ENCODE results near the gene SNX4. TPM values are rescaled to one million over a fixed set of nuclear protein-coding genes. Genes with fewer than 3 reads are reported as not detected.
"Not testable (repeated sequence)": the region's sequence is repeated elsewhere in the genome, so short reads cannot be mapped to it uniquely, and the experiment has no call there.

Gene SNX4
- total and polyA plus RNA-seq, 2 donors (not counting 1 experiment from before 2014, with no cell fraction given), result 4.4 to 26.1 TPM

DNA sequence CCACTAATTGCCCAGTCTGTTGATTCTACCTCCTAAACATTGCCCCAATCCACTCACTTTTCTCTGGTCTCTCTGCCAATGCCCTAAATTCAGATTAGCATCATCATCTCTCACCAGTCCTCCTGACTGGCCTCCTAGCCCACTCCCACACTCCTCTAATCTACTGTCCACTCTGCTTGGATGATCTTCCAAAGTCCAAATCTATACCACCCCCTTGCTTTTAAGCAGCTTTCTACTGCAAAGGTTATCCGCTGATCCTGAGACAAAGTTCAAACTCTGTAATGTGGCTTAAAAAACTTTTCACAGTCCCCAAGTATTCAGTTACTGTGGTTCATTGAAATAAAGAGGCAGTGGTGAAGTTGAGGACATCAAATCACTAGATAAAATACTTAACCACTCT, 37.6 kb downstream of the SNX4 start:
- ChIA-PET CTCF (no interaction called here), POLR2A (no interaction called here)
- H2AFZ ChIP-seq (ENCODE audit: insufficient read depth, low read depth, low read length, poor library complexity, severe bottlenecking), result no peak overlapping the region
- ATAC-seq (ENCODE audit: low read depth) (no peak), DNase-seq (no peak)
- no peak overlapping the region for H3K9ac ChIP-seq (ENCODE audit: low read length)
- no peaks in the 10 kb centered on the region for H3K4me1 ChIP-seq (ENCODE audit: control insufficient read depth in 2 of 2, insufficient read depth in 2 of 2, low read length in 2 of 2)
- TF ChIP-seq, protein P1, sequence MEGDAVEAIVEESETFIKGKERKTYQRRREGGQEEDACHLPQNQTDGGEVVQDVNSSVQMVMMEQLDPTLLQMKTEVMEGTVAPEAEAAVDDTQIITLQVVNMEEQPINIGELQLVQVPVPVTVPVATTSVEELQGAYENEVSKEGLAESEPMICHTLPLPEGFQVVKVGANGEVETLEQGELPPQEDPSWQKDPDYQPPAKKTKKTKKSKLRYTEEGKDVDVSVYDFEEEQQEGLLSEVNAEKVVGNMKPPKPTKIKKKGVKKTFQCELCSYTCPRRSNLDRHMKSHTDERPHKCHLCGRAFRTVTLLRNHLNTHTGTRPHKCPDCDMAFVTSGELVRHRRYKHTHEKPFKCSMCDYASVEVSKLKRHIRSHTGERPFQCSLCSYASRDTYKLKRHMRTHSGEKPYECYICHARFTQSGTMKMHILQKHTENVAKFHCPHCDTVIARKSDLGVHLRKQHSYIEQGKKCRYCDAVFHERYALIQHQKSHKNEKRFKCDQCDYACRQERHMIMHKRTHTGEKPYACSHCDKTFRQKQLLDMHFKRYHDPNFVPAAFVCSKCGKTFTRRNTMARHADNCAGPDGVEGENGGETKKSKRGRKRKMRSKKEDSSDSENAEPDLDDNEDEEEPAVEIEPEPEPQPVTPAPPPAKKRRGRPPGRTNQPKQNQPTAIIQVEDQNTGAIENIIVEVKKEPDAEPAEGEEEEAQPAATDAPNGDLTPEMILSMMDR (IDR thresholded peaks at IDR 0.05), result no peak
- no peak for TF ChIP-seq EZH2 (IDR thresholded peaks at IDR 0.05; ENCODE audit: borderline replicate concordance, insufficient read depth, low read depth, low read length, poor library complexity, severe bottlenecking)
- H3K4me3 ChIP-seq (ENCODE audit: control extremely low read depth in 1 of 5, extremely low read depth in 1 of 5, insufficient read depth in 1 of 5, low read depth in 2 of 5, low read length in 4 of 5), result no peak overlapping the region
- H3K4me3 Mint-ChIP-seq, result no peak overlapping the region
- H3K36me3 ChIP-seq (replicated peaks in 1 of 2; ENCODE audit: control extremely low read depth in 1 of 2, control insufficient read depth in 1 of 2, extremely low read depth in 1 of 2, insufficient read depth in 2 of 2, low read length in 1 of 2), result peaks cover 13 to 36% of the 10 kb centered on the region in 2 experiments
- no peak overlapping the region for H3K4me2 ChIP-seq (replicated peaks; ENCODE audit: low read depth, low read length, poor library complexity, severe bottlenecking)
- no peaks in the 10 kb centered on the region for H4K20me1 ChIP-seq (ENCODE audit: control insufficient read depth, insufficient read depth, low read length, poor library complexity, severe bottlenecking)
- no peaks in the 10 kb centered on the region for H3K27me3 ChIP-seq (replicated peaks in 1 of 4; ENCODE audit: control extremely low read depth in 1 of 4, control insufficient read depth in 3 of 4, insufficient read depth in 4 of 4, low read length in 3 of 4)
- H3K9me3 Mint-ChIP-seq (ENCODE audit: insufficient read depth), result no peaks in the 10 kb centered on the region
- H3K27me3 Mint-ChIP-seq, result no peaks in the 10 kb centered on the region
- no peak overlapping the region for H3K27ac ChIP-seq (ENCODE audit: low read length in 2 of 2)
- intact Hi-C loops (cut with micrococcal nuclease), result no loop called here
- H3K9me3 ChIP-seq (ENCODE audit: control extremely low read depth in 1 of 3, control insufficient read depth in 2 of 3, insufficient read depth in 1 of 3, low read length in 2 of 3), result no peaks in the 10 kb centered on the region
- no CpG with 5 or more reads among the region's 1 CpG for WGBS (ENCODE audit: insufficient coverage)
- peaks cover 3% of the 10 kb centered on the region for H3K79me2 ChIP-seq (ENCODE audit: control insufficient read depth, insufficient read depth, low read length)
- no peak overlapping the region for H3K27ac Mint-ChIP-seq
- no peaks in the 10 kb centered on the region for H3K4me1 Mint-ChIP-seq

DNA sequence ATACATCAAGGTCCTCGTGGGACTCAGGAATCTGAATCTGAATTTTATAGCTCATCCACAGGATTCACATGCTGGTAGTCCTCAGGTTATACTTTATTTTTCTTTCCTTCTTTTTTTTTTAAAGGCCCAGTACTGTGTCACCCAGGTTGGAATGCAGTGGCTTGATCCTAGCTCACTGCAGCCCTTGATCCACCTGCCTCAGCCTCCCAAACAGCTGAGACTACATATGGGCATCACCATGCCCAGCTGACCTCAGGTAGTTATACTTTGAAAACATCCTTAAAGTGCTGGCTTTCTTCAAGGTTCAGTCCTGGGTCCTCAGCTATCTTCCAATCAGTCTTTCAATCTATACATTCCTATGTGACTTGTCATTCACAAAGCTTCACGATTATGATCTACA, 38.2 kb downstream of the SNX4 start:
- no peaks in the 10 kb centered on the region for H3K4me1 Mint-ChIP-seq
- Histone ChIP-seq H3K4me3 (ENCODE audit: control extremely low read depth in 1 of 5, extremely low read depth in 1 of 5, insufficient read depth in 1 of 5, low read depth in 2 of 5, low read length in 4 of 5) (no peak overlapping the region), H3K79me2 (ENCODE audit: control insufficient read depth, insufficient read depth, low read length) (peaks cover 3% of the 10 kb centered on the region), H3K9me3 (ENCODE audit: control extremely low read depth in 1 of 3, control insufficient read depth in 2 of 3, insufficient read depth in 1 of 3, low read length in 2 of 3) (no peaks in the 10 kb centered on the region), H3K4me2 (replicated peaks; ENCODE audit: low read depth, low read length, poor library complexity, severe bottlenecking) (no peak overlapping the region), H3K36me3 (replicated peaks in 1 of 2; ENCODE audit: control extremely low read depth in 1 of 2, control insufficient read depth in 1 of 2, extremely low read depth in 1 of 2, insufficient read depth in 2 of 2, low read length in 1 of 2) (peaks cover 12 to 36% of the 10 kb centered on the region in 2 experiments), H3K9ac (ENCODE audit: low read length) (no peak overlapping the region), H2AFZ (ENCODE audit: insufficient read depth, low read depth, low read length, poor library complexity, severe bottlenecking) (no peak overlapping the region), H3K4me1 (ENCODE audit: control insufficient read depth in 2 of 2, insufficient read depth in 2 of 2, low read length in 2 of 2) (no peaks in the 10 kb centered on the region), H3K27ac (ENCODE audit: low read length in 2 of 2) (no peak overlapping the region), H4K20me1 (ENCODE audit: control insufficient read depth, insufficient read depth, low read length, poor library complexity, severe bottlenecking) (no peaks in the 10 kb centered on the region), H3K27me3 (replicated peaks in 1 of 4; ENCODE audit: control extremely low read depth in 1 of 4, control insufficient read depth in 3 of 4, insufficient read depth in 4 of 4, low read length in 3 of 4) (no peaks in the 10 kb centered on the region)
- ChIA-PET POLR2A (no interaction called here), CTCF (no interaction called here)
- ATAC-seq (ENCODE audit: low read depth) (no peak), DNase-seq (no peak)
- intact Hi-C loops (cut with micrococcal nuclease), result no loop called here
- TF ChIP-seq, protein P1 (IDR thresholded peaks at IDR 0.05), result no peak
- no peak for TF ChIP-seq EZH2 (IDR thresholded peaks at IDR 0.05; ENCODE audit: borderline replicate concordance, insufficient read depth, low read depth, low read length, poor library complexity, severe bottlenecking)
- no peak overlapping the region for H3K4me3 Mint-ChIP-seq
- H3K9me3 Mint-ChIP-seq (ENCODE audit: insufficient read depth), result no peaks in the 10 kb centered on the region
- 89% methylated on average over 2 of the region's 2 CpGs for WGBS (ENCODE audit: insufficient coverage)
- H3K27ac Mint-ChIP-seq, result no peak overlapping the region
- no peaks in the 10 kb centered on the region for H3K27me3 Mint-ChIP-seq

DNA sequence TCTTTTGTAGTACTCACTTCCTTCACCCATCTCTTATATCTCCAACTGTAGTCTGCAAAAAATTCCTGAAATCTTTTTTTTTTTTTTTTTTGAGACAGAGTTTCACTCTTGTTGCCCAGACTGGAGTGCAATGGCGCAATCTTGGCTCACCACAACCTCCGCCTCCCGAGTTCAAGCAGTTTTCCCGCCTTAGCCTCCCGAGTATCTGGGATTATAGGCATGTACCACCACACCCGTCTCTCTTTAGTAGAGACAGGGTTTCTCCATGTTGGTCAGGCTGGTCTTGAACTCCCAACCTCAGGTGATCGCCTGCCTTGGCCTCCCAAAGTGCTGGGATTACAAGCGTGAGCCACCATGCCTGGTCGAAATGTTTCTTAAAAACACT, 38.6 kb downstream of the SNX4 start:
- intact Hi-C loops (cut with micrococcal nuclease); H3K4me3 ChIP-seq (ENCODE audit: control extremely low read depth in 1 of 5, extremely low read depth in 1 of 5, insufficient read depth in 1 of 5, low read depth in 2 of 5, low read length in 4 of 5); DNase-seq; POLR2A ChIA-PET; H3K4me1 Mint-ChIP-seq; H3K9ac ChIP-seq (ENCODE audit: low read length); H3K9me3 ChIP-seq (ENCODE audit: control extremely low read depth in 1 of 3, control insufficient read depth in 2 of 3, insufficient read depth in 1 of 3, low read length in 2 of 3); H4K20me1 ChIP-seq (ENCODE audit: control insufficient read depth, insufficient read depth, low read length, poor library complexity, severe bottlenecking); H3K4me2 ChIP-seq (replicated peaks; ENCODE audit: low read depth, low read length, poor library complexity, severe bottlenecking); H3K27me3 ChIP-seq (replicated peaks in 1 of 4; ENCODE audit: control extremely low read depth in 1 of 4, control insufficient read depth in 3 of 4, insufficient read depth in 4 of 4, low read length in 3 of 4); H3K27ac Mint-ChIP-seq; H3K4me1 ChIP-seq (ENCODE audit: control insufficient read depth in 2 of 2, insufficient read depth in 2 of 2, low read length in 2 of 2); H3K4me3 Mint-ChIP-seq; H2AFZ ChIP-seq (ENCODE audit: insufficient read depth, low read depth, low read length, poor library complexity, severe bottlenecking); H3K27ac ChIP-seq (ENCODE audit: low read length in 2 of 2); H3K9me3 Mint-ChIP-seq (ENCODE audit: insufficient read depth); H3K27me3 Mint-ChIP-seq; ATAC-seq (ENCODE audit: low read depth); H3K79me2 ChIP-seq (ENCODE audit: control insufficient read depth, insufficient read depth, low read length): not testable (repeated sequence)
- H3K36me3 ChIP-seq (replicated peaks in 1 of 2; ENCODE audit: control extremely low read depth in 1 of 2, control insufficient read depth in 1 of 2, extremely low read depth in 1 of 2, insufficient read depth in 2 of 2, low read length in 1 of 2), result peaks cover 9 to 34% of the 10 kb centered on the region in 2 experiments
- WGBS (ENCODE audit: insufficient coverage), result 98% methylated on average over 6 of the region's 9 CpGs
- CTCF ChIA-PET, result interaction anchor here (0.7 kb wide), 1 partner anchor 10 kb away, joined by 3 read pairs; no protein-coding TSS in a partner anchor
